ENCODE results near the gene XRCC1.

The XRCC1 gene

DNA sequence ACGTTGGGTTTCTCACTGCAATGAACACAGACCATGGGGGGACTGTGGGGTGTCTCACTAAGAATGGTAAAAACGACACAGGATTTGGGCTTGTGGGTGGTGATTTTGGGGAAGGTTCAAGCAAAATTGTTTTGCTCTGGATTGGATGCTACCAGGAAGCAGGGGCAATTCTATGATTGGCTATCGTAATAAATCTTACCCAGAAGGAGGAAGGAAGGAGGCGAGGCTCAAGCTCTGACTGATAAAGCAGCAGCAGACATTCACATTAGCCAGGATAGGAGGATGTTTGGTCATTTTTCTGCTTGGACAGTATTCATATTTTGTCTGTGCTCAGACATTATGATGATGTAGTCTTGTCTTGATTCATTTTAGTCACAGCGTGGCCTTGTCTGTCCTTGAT is 22.5 kb upstream of the XRCC1 start:
- DNase-seq (ENCODE audit: extremely low read depth, insufficient read length), result no peak
- no peaks in the 10 kb centered on the region for H3K27me3 ChIP-seq (replicated peaks; ENCODE audit: control insufficient read depth, insufficient read depth, low read length)
- no peak for TF ChIP-seq CTCF (IDR thresholded peaks at IDR 0.05; ENCODE audit: insufficient read depth, low read length, poor library complexity, severe bottlenecking)
- peak overlapping the region; percentile 93 for H3K4me3 ChIP-seq (replicated peaks; ENCODE audit: low read depth, low read length)
- peaks cover 16% of the 10 kb centered on the region for H3K36me3 ChIP-seq (ENCODE audit: control insufficient read depth, insufficient read depth, low read length)

GRCh38 chr19:43596842-43597461 is 21.6 kb upstream of the XRCC1 start:
- Histone ChIP-seq H3K4me3 (replicated peaks; ENCODE audit: low read depth, low read length) (peak overlapping the region; percentile 93), H3K36me3 (ENCODE audit: control insufficient read depth, insufficient read depth, low read length) (peaks cover 18% of the 10 kb centered on the region), H3K27me3 (replicated peaks; ENCODE audit: control insufficient read depth, insufficient read depth, low read length) (no peaks in the 10 kb centered on the region)
- no peak for DNase-seq (ENCODE audit: extremely low read depth, insufficient read length)
- TF ChIP-seq CTCF (IDR thresholded peaks at IDR 0.05; ENCODE audit: insufficient read depth, low read length, poor library complexity, severe bottlenecking), result no peak

- Histone ChIP-seq H3K36me3 (ENCODE audit: control insufficient read depth, insufficient read depth, low read length) (peaks cover 19% of the 10 kb centered on the region), H3K4me3 (replicated peaks; ENCODE audit: low read depth, low read length) (peak within 1 kb of the TSS; percentile 93), H3K27me3 (replicated peaks; ENCODE audit: control insufficient read depth, insufficient read depth, low read length) (no peaks in the 10 kb centered on the region)
- peak; percentile 1 for TF ChIP-seq CTCF (IDR thresholded peaks at IDR 0.05; ENCODE audit: insufficient read depth, low read length, poor library complexity, severe bottlenecking)
- DNase-seq (ENCODE audit: extremely low read depth, insufficient read length), result peak; percentile 98
Measured at GRCh38 chr19:43595999-43596841, 20.9 kb upstream of the XRCC1 start, which contains the start of the genes IRGQ and ZNF576. IRGQ (minus strand) TSS chr19:43596134; CDS start chr19:43595338, 796 bp downstream. ZNF576 (plus strand) TSS chr19:43596595; CDS start chr19:43597109, 514 bp downstream.

- no peak for TF ChIP-seq CTCF (IDR thresholded peaks at IDR 0.05; ENCODE audit: insufficient read depth, low read length, poor library complexity, severe bottlenecking)
- Histone ChIP-seq H3K36me3 (ENCODE audit: control insufficient read depth, insufficient read depth, low read length) (peaks cover 22% of the 10 kb centered on the region), H3K27me3 (replicated peaks; ENCODE audit: control insufficient read depth, insufficient read depth, low read length) (no peaks in the 10 kb centered on the region), H3K4me3 (replicated peaks; ENCODE audit: low read depth, low read length) (peak overlapping the region; percentile 93)
- DNase-seq (ENCODE audit: extremely low read depth, insufficient read length), result no peak
Measured at GRCh38 chr19:43595605-43595998, 20.3 kb upstream of the XRCC1 start.

DNA sequence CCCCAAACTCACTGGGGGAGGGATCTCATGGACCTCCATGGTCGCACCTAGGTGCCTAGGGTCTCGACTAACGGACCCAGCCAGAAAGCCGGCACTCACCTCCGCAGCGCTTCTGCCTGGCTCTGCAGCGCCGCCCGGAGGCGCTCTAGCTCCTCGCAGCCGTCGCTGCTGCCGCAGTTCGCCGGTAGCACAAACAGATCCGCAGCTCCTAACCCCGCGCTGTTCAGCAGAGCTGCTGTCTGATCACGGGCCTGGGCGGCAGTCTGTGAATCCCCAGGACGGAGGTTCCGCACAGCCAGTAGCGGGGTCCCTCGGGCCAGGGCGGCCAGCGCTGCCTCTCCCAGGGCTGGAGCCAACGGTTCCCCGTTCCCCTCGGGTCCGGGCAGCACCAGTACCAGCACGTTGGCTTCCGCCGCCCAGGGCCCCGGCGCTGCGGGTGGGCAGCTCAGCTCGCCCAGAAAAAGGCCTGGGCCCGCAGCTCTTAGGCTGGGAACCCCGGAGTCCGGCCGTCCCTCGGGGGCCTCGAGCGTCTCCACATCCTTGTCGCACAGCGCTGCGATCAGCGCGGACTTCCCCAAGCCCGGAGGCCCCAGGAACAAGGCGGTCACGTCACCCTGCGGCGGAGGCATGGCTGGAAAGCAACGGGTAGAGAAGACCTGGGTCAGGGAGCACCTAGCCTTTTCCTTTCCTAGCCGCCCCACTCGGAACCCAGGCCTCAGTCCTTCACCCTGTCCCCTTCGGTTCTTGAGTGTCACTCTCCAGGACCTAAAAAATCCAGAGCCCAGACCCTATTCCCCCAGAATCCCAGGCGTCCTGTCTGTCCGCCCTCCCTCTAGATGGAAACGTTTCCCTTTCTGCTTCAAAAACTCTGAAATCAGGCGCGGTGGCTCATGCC is 19.6 kb upstream of the XRCC1 start:
- peaks cover 21% of the 10 kb centered on the region for H3K36me3 ChIP-seq (ENCODE audit: control insufficient read depth, insufficient read depth, low read length)
- DNase-seq (ENCODE audit: extremely low read depth, insufficient read length), result peak; percentile 84
- no peaks in the 10 kb centered on the region for H3K27me3 ChIP-seq (replicated peaks; ENCODE audit: control insufficient read depth, insufficient read depth, low read length)
- peak; percentile 95 for TF ChIP-seq CTCF (IDR thresholded peaks at IDR 0.05; ENCODE audit: insufficient read depth, low read length, poor library complexity, severe bottlenecking)
- H3K4me3 ChIP-seq (replicated peaks; ENCODE audit: low read depth, low read length), result peak overlapping the region; percentile 93
